Esophagus mucosa (tissue), 1 donor: ENCODE measurements around the gene TMTC4. TPM values are rescaled to one million over a fixed set of nuclear protein-coding genes. Genes with fewer than 3 reads are reported as not detected.
"Not testable (repeated sequence)": the region's sequence is repeated elsewhere in the genome, so short reads cannot be mapped to it uniquely, and the experiment has no call there.

Source experiments
- ATAC-seq: fragments of 200-7000 bp; cut with Tn5 transposase; one replicate; pipeline ENCODE4 v1.9.1; 2020
- total RNA-seq: library from RNA; stranded (reverse); gene quantifications from one replicate; pipeline ENCODE4 v1.2.4, GENCODE V29; 2023
- donor health status: DM: yes; HTN: yes; CAD: no.

The TMTC4 gene
- total RNA-seq, 1 donor from 2014 or later = 5.6 TPM

- ATAC-seq = no peak
These were observed 49.1 kb downstream of the TMTC4 start for GRCh38 chr13:100625447-100625846.

- ATAC-seq = no peak
These were observed 53.8 kb downstream of the TMTC4 start for GRCh38 chr13:100620792-100621191.

- no peak for ATAC-seq
These were observed 54.7 kb downstream of the TMTC4 start for GRCh38 chr13:100619940-100620339.

- ATAC-seq = not testable (repeated sequence)
These were observed 55.7 kb downstream of the TMTC4 start for GRCh38 chr13:100618897-100619296.

- no peak for ATAC-seq
These were observed 61.6 kb downstream of the TMTC4 start for GRCh38 chr13:100613031-100613430.

- peak; percentile 65 for ATAC-seq
These were observed 62.7 kb downstream of the TMTC4 start for GRCh38 chr13:100611678-100612492.

GRCh38 chr13:100610391-100611347, 63.9 kb downstream of the TMTC4 start:
- no peak for ATAC-seq

GRCh38 chr13:100608906-100609305, 65.7 kb downstream of the TMTC4 start:
- no peak for ATAC-seq

- ATAC-seq = no peak
These were observed 66.1 kb downstream of the TMTC4 start for GRCh38 chr13:100608489-100608888.

- no peak for ATAC-seq
These were observed 69.5 kb downstream of the TMTC4 start for GRCh38 chr13:100604918-100605710.

- ATAC-seq = no peak
These were observed 72.0 kb downstream of the TMTC4 start for GRCh38 chr13:100602493-100603111.

- ATAC-seq = no peak
These were observed 72.9 kb downstream of the TMTC4 start for GRCh38 chr13:100601716-100602115.

GRCh38 chr13:100600915-100601314, 73.7 kb downstream of the TMTC4 start:
- ATAC-seq = no peak

GRCh38 chr13:100600461-100600860, 74.1 kb downstream of the TMTC4 start:
- no peak for ATAC-seq

- ATAC-seq = no peak
These were observed 77.3 kb downstream of the TMTC4 start for GRCh38 chr13:100597253-100597652.

- ATAC-seq = no peak
These were observed 78.1 kb downstream of the TMTC4 start for GRCh38 chr13:100596516-100596915.

- ATAC-seq = no peak
These were observed 79.9 kb downstream of the TMTC4 start for GRCh38 chr13:100594731-100595130.

- no peak for ATAC-seq
These were observed 80.3 kb downstream of the TMTC4 start for GRCh38 chr13:100594255-100594654.

- no peak for ATAC-seq
These were observed 85.3 kb downstream of the TMTC4 start for GRCh38 chr13:100589178-100589725.

- ATAC-seq = peak; percentile 91
These were observed 86.0 kb downstream of the TMTC4 start, which contains the start of gene GGACT for GRCh38 chr13:100588331-100589177. GGACT (minus strand) TSS chr13:100588789; CDS start chr13:100532591, 56,198 bp downstream.

GRCh38 chr13:100584896-100585295, 89.7 kb downstream of the TMTC4 start:
- ATAC-seq = no peak
